ENCODE data around the gene KCNA10.

KCNA10 gene

GRCh38 chr1:110519125-110519810 is at the start of gene KCNA10:
Gene KCNA10 (minus strand): TSS chr1:110519175. CDS start chr1:110518787, 388 bp downstream.
- DNase-seq = no peak

- DNase-seq = no peak
These were observed 47.9 kb upstream of the KCNA10 start for GRCh38 chr1:110566836-110567235.

DNA sequence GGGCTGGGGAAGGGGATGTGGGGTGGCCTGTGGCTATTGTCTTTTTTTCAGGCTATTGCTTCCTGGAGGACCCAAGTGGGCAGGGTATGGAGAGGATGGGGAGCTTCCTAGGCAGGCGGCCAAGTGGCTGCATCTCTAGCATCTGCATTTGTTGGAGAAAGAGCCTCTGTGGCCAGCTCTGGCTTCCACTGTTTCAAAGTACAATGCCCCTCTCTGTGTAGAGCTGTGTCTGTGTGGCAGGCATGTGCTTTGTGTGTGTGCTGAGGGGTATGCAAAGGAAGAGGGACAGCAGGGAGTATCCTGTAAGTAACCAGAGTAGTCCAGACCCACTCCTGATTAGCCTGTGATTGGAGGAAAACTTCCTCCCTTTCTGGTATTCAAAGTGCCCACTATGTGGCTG is 46.6 kb upstream of the KCNA10 start:
- DNase-seq = no peak

DNA sequence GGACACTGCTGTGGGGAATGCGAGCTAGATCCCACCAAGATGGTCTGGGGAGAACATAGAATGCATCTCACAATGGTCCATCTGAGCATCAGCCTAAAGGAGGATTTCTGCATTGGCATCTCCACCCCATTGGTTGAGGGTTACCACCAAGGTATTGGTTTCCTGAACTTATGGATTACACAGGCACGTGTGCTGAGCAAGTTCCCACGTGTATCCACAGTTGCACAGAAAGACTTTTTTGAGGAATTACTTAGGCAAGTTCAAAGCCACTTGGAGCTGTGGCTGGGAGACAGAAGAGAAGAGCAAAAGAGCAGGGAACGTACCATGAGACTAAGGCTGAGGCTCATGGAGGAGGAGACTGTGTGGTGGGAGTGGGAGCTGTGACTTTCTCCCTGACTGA is 44.1 kb upstream of the KCNA10 start:
- no peak for DNase-seq

GRCh38 chr1:110561596-110561995 is 42.6 kb upstream of the KCNA10 start:
- DNase-seq = no peak

- DNase-seq = no peak
These were observed 40.2 kb upstream of the KCNA10 start for GRCh38 chr1:110559157-110559556.

DNA sequence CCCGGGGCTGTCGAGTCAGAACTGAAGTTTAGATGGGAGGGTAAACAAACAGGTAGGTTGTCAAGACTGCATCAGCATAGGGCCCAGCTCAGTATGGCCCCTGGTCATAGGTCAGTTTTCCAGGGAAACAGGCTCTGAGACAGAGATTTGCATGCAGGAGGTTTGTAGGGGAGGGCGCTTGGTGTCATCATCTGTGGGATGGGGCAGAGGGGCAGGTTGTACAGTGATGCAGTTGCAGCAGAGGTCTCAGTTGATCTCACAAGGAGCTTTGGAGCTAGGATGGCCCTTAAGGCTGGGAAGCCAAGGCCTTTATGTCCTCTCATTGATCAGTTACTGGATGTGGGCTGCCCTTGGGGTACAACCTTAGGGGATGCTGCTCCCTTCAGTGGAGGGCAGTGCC is 38.5 kb upstream of the KCNA10 start:
- DNase-seq = no peak

GRCh38 chr1:110556471-110556807 is 37.5 kb upstream of the KCNA10 start:
- no peak for DNase-seq

GRCh38 chr1:110555807-110556470 is 37.0 kb upstream of the KCNA10 start:
- DNase-seq = no peak

GRCh38 chr1:110554871-110555801 is 36.2 kb upstream of the KCNA10 start:
- DNase-seq = peak; percentile 68

DNA sequence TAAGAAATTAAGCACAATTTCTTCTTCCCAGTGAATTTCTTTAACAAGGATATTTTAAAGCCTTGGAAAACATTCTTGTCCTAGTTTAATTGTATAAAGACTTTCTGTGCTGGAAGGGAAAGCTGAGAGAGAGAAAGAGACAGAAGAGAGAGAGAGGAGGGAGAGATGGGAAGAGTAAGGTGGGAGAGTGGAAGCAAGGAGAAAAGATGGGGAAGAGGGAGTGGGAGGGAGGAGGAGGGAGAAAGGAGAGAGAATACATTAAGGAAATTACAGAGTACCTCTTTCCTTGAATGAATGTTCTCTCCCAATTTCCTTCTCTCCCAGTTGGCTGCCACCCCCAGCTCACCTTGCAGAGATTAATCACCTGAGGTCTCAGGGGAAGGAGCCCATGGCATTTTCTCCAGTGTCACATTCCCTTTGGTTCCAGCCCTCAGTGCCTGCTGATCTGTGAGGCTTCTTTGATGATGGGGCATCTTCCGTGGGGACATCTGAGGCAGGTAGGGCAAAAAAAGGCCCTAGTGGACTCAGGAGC is 32.4 kb upstream of the KCNA10 start:
- no peak for DNase-seq

- DNase-seq = no peak
These were observed 30.9 kb upstream of the KCNA10 start for GRCh38 chr1:110549831-110550230.

- DNase-seq = no peak
These were observed 29.4 kb upstream of the KCNA10 start for GRCh38 chr1:110548381-110548780.

DNA sequence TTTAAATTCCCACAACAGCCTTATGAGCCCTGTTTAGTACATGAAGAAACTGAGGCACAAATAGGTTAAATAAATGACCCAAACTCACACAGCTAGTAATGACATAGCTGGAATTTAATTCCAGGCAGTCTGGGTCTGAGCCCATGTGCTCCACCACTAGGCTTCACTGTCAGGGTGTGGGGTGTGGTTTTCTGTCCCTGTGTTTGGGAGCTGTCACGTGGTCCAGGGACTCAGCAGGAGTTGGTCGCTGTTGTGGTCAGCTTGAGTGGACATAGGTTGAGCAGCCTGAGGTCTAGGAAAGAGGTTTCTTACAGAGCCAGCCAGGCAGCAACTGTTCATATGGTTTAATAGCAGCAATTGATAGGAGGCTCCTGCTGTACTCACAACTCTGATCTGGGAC is 28.0 kb upstream of the KCNA10 start:
- DNase-seq = no peak

DNA sequence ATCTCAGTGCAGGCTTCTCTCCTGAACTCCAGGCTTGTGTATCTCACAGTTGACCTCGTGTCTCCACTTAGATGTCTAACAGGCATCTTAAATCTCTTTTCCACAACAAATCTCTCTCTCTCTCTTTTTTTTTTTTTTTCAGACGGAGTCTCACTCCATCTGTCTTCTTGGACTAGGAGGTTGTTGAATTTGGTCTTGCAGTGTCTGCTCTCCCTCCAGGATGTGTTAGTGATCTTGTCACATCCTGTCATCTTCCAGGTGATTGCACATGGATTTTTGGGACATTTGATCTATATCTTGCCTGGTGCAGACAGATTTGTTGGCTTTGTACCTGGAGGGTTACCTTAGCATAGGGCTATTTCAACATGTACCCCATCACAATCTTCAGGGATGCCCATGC is 26.5 kb upstream of the KCNA10 start:
- no peak for DNase-seq

GRCh38 chr1:110544753-110545152 is 25.8 kb upstream of the KCNA10 start:
- DNase-seq = no peak

DNA sequence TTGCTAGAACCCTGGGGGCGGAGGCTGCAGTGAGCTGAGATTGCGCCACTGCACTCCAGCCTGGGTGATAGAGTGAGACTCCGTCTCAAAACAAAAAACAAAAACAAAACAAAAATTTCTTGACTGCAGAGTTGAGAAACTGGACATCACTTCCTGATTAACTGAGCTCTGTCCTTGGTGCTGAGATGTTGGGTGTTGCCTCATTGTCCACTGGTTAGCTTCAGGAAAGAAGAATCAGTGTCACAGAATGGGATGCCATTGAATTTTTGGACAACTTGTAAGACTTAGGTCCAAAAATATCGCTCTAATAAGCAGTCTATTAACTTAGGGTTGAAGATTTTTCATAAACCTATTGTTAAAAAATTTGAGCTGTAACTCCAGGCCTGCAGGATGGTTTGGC is 23.8 kb upstream of the KCNA10 start:
- no peak for DNase-seq

GRCh38 chr1:110541906-110542395 is 23.0 kb upstream of the KCNA10 start:
- DNase-seq = no peak

DNA sequence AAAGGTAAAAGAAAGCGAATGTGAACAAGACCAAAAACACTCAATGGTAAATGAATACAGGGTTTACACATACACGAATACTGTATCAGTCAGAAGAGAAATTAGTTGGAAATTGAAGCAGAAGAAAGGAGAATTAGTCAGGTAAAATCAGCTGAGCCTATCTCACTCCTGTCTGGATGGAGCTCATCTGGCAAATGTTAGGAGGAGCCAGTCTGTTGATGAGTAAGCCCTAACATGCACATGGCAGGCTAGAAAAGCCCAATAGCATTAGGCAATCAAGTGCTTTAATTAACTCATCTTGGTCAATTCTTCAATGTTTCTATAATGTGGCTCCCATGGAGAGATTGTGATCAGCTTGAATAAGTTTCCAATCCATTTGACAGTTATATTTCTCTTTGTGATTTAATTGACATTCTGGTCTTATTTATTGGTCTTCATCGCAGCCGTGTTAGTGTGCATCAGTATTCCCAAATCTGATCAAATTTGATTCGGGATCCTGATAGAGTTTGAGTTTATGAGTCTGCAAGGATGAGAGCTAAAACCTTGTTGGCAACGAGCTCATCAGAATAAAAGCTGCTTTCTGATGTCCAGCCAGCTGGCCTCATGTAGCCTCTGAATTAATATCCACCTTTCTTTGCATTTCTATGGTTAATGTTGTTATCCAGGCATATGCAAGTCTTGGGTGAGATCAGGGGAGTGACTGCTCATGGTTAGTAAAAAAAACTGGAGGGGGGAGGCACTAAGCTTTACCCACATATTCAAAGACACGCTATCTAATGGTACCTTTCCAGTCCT is 22.1 kb upstream of the KCNA10 start:
- DNase-seq = no peak

DNA sequence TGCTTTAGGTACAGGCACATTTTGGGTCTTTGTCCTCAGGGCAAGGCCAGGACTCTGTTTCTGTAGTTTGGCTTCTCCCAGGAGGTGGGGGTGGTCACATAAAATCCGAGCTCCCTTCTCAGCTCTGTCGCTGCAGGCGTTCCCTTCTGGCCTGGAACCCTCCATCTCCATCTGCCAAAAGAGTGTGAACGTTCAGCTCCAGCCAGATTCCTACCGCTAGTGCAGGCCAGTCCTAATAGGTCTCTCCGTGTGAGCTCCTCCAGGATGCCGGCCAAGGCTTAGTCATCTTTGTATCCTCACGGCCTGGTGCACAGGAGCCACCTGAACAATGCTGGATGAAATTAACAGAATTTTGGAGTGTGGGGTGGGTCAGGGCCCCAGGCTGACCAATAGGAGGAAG is 19.9 kb upstream of the KCNA10 start:
- no peak for DNase-seq

DNA sequence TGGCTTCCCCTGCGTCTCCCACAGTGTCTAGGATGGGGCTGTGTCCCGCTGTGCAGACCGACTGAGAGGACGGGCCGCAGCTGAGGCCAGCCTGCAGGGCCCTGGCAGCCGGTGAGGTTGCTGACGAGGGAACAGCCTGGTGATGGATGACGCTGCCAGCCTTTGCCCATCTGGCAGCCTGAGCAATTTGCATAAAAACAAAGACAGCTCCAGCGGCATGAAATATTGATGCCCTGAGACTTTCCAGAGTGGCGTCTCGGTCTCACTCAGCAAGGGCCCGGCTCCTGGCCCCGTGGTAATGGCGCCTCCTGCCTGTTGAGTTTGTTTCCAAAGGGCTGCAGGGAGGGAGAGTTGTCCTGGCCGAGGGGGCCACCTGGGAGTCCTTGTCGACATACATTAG is 19.1 kb upstream of the KCNA10 start:
- DNase-seq = no peak

DNA sequence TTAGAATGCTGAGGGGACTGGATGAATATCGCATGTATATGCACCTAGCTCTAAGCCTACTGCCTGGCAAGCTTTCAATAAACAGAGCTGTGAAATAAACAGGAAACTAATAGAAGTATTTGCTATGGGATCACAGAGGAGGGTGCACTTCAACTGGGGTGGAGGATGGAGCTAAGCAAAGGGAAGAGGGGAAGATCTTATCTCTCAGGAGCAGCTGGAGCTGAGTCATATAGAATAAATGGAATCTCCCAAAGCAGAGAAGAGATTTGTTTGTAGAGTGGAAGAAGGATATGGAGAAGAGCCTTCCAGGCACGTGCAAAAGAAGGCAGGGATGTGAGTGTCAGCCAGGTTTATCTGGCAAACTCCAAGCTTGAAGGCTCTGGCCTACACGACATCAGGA is 17.0 kb upstream of the KCNA10 start:
- no peak for DNase-seq

- DNase-seq = no peak
These were observed 14.3 kb upstream of the KCNA10 start for GRCh38 chr1:110533230-110533629.
